Esophagus muscularis mucosa (tissue), 3 donors: Measurements from ENCODE around the gene TRRAP.

Experiments
- CTCF ChIP-seq, 3 experiments: fragments of 200-600 bp in 2 of 3; fragments of 450-650 bp in 1 of 3; sonication (generic) in 2 of 3; IDR thresholded peaks; one replicate each; pipeline ENCODE4 v1.5.1; 2017 to 2019; ENCODE audit warnings: antibody characterized with exemption in 3 of 3, mild to moderate bottlenecking in 2 of 3, moderate library complexity in 1 of 3
- POLR2A ChIP-seq: fragments of 450-650 bp; IDR thresholded peaks from one replicate; pipeline ENCODE4 v1.6.1; 2017; ENCODE audit warnings: antibody characterized with exemption, moderate library complexity, mild to moderate bottlenecking, low read depth

- TF ChIP-seq CTCF (IDR thresholded peaks at IDR 0.05): no peak
- TF ChIP-seq POLR2A: no peak
These were observed 152.6 kb downstream of the TRRAP start for GRCh38 chr7:99030951-99031350.
